K562 (cell line): Measurements from ENCODE around the gene COPA. TPM values are rescaled to one million over a fixed set of nuclear protein-coding genes. Genes with fewer than 3 reads are reported as not detected.

Experiments used
- CUX1 ChIP-seq: fragments of 200-800 bp; sonication (Bioruptor generic); IDR thresholded peaks from 2 replicates; pipeline ENCODE4 v1.6.1; 2016; ENCODE audit warnings: missing genetic modification characterization, missing compliant biosample characterization
- EGR1 ChIP-seq: fragments of 450-650 bp; conservative IDR thresholded peaks from 2 replicates; pipeline ENCODE4 v1.6.1; 2017; ENCODE audit warnings: mild to moderate bottlenecking
- HNRNPUL1 ChIP-seq: fragments of 200-400 bp; formaldehyde crosslinking; IDR thresholded peaks from 2 replicates; pipeline ENCODE4 v1.6.1; 2017; ENCODE audit warnings: low read length
- NR2C1 ChIP-seq, 2 experiments: fragments of 450-650 bp; IDR thresholded peaks; 2 replicates each; pipeline ENCODE4 v1.6.1; 2017; ENCODE audit warnings: mild to moderate bottlenecking in 2 of 2, antibody characterized with exemption in 1 of 2, inconsistent platforms in 1 of 2, missing compliant biosample characterization in 1 of 2, missing genetic modification characterization in 1 of 2
- NR4A1 ChIP-seq, 2 experiments: fragments of 250-450 bp in 1 of 2; fragments of 450-650 bp in 1 of 2; sonication (Bioruptor Pico) in 1 of 2; IDR thresholded peaks; 2 replicates each; pipeline versions ENCODE4 v1.4.0 to v1.6.1; 2016 to 2020; ENCODE audit warnings: mild to moderate bottlenecking in 2 of 2, missing compliant biosample characterization in 1 of 2, missing genetic modification characterization in 1 of 2, moderate library complexity in 1 of 2
- RBFOX2 ChIP-seq: fragments of 200-400 bp; formaldehyde crosslinking; IDR thresholded peaks from 2 replicates; pipeline ENCODE4 v1.6.1; 2017; ENCODE audit warnings: low read depth, mild to moderate bottlenecking, low read length, moderate library complexity
- RBM14 ChIP-seq: fragments of 200-400 bp; formaldehyde crosslinking; IDR thresholded peaks from 2 replicates; pipeline ENCODE4 v1.6.1; 2018; ENCODE audit warnings: low read depth, mild to moderate bottlenecking, low read length, moderate library complexity, borderline replicate concordance; ENCODE audit not compliant: insufficient read depth
- SMAD4 ChIP-seq: fragments of 250-450 bp; sonication (Bioruptor Pico); conservative IDR thresholded peaks from 2 replicates; pipeline ENCODE4 v1.8.0; 2021; ENCODE audit warnings: inconsistent platforms, mild to moderate bottlenecking, moderate library complexity
- THAP7 ChIP-seq: fragments of 250-450 bp; sonication (Bioruptor Pico); IDR thresholded peaks from 2 replicates; pipeline ENCODE4 v1.5.0; 2021
- ZBTB40 ChIP-seq, 2 experiments: fragments of 450-650 bp in 1 of 2; sonication (generic) in 1 of 2; formaldehyde crosslinking in 1 of 2; IDR thresholded peaks; 2 replicates each; pipeline versions ENCODE4 v1.7.1 to v1.9.0; 2016 to 2022; ENCODE audit warnings: inconsistent platforms in 1 of 2, mild to moderate bottlenecking in 1 of 2, missing genetic modification reagents in 1 of 2
- polyA plus RNA-seq, 8 experiments: library from polyadenylated mRNA; depleted of rRNA in 4 of 8; stranded (reverse) in 5 of 8; unstranded in 3 of 8; fragments of >200 nt; fragmentation: Nextera tagmentation in 2 of 8; fragmentation: Illumina TruSeq in 1 of 8; extraction: Ambion mirVana in 2 of 8; extraction: Trizol in 1 of 8; gene quantifications; 2 replicates each; pipeline versions ENCODE4 v1.2.1 to v1.2.3, GENCODE V29; 2011 to 2014; ENCODE audit warnings: inconsistent platforms in 1 of 8, missing spikeins in 1 of 8
- total RNA-seq, 7 experiments: library from RNA; depleted of rRNA in 6 of 7; stranded (reverse); fragments of >200 nt in 6 of 7; fragmentation: Illumina TruSeq in 2 of 7; extraction: Trizol in 2 of 7; gene quantifications; 2 replicates each; pipeline versions ENCODE4 v1.2.1 to v1.2.3, GENCODE V29; 2011 to 2021; ENCODE audit warnings: low replicate concordance in 1 of 7

Gene COPA
- total and polyA plus RNA-seq, 9 of the 15 experiments (the other 6 are each of a cell fraction or from before 2014, with no cell fraction given), result 49.8 to 222 (median 110) TPM

GRCh38 chr1:160363010-160363409 lies 20.0 kb upstream of the COPA start (continued):
- TF ChIP-seq NR4A1 (CRISPR knock-in tag; IDR thresholded peaks at IDR 0.05), result no peak
- peak; percentile 60 for TF ChIP-seq NR4A1 (tag; IDR thresholded peaks at IDR 0.05)
- TF ChIP-seq THAP7, result peak; percentile 54; the same call in 1 of the 2 replicates
- no peak for TF ChIP-seq EGR1
- peak; percentile 68 for TF ChIP-seq RBFOX2
- TF ChIP-seq NR2C1 (IDR thresholded peaks at IDR 0.05), result no peak
- TF ChIP-seq NR2C1 (tag; IDR thresholded peaks at IDR 0.05), result peak; percentile 53; the same call in 1 of the 2 replicates
- peak; percentile 62 for TF ChIP-seq SMAD4 (CRISPR knock-in tag)
- no peak for TF ChIP-seq ZBTB40 (IDR thresholded peaks at IDR 0.05)
- no peak for TF ChIP-seq ZBTB40 (CRISPR knock-in tag; IDR thresholded peaks at IDR 0.05)
- TF ChIP-seq HNRNPUL1, result no peak
- TF ChIP-seq CUX1 (CRISPR knock-in tag), result no peak
- no peak for TF ChIP-seq RBM14
